ENCODE measurements around the gene STARD5. TPM values are rescaled to one million over a fixed set of nuclear protein-coding genes. Genes with fewer than 3 reads are reported as not detected.

STARD5 gene
- total and polyA plus RNA-seq, 9 of the 15 experiments (the other 6 are each of a cell fraction or from before 2014, with no cell fraction given), result 1.7 to 5.7 (median 2.2) TPM

DNA sequence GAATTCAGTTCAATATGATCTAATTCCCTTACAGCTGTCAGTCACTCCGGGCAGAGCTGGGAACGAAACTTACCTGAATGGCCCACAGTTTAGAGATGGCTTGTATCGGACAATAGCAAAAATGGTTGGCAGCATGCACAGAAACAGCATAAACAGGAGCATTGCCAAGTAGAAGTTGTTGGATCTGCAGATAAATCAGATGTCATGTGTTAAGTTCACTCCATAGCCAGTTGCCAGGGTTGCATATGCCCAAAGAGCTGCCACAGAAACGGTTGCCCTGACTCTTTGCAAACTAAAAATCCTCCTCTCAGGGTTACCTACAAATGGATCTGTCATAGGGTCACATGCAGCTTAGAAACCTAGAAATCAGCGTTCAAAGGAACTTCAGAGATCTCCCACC lies 15.4 kb upstream of the STARD5 start:
- POLR2A ChIA-PET, result interaction anchor here (1.2 kb wide), 1 partner anchor 12 kb away, joined by 5 read pairs; no protein-coding TSS in a partner anchor
- Histone ChIP-seq H2AFZ (ENCODE audit: low read depth, low read length) (no peak overlapping the region), H3K4me2 (ENCODE audit: insufficient read depth, low read length) (no peak overlapping the region), H4K20me1 (replicated peaks; ENCODE audit: control insufficient read depth, insufficient read depth, low read length) (no peaks in the 10 kb centered on the region; the same call in 1 of the 2 replicates), H3K9me1 (ENCODE audit: control insufficient read depth, insufficient read depth, low read length) (no peaks in the 10 kb centered on the region), H3K27me3 (ENCODE audit: control insufficient read depth in 2 of 2, insufficient read depth in 2 of 2, low read length in 2 of 2) (peaks cover 2 to 23% of the 10 kb centered on the region in 2 experiments; a peak in 4 of 5 replicates), H3K79me2 (ENCODE audit: control insufficient read depth, insufficient read depth, low read length) (no peaks in the 10 kb centered on the region), H3K4me1 (replicated peaks in 1 of 2; ENCODE audit: control insufficient read depth in 2 of 2, insufficient read depth in 2 of 2, low read length in 2 of 2) (no peaks in the 10 kb centered on the region), H3K9ac (ENCODE audit: insufficient read depth in 1 of 2, low read depth in 2 of 2, low read length in 2 of 2) (no peak overlapping the region), H3K4me3 (no peak overlapping the region), H3K27ac (ENCODE audit: extremely low read depth, low read depth, low read length) (no peak overlapping the region), H3K36me3 (ENCODE audit: control insufficient read depth, insufficient read depth, low read length) (no peaks in the 10 kb centered on the region), H3K9me3 (replicated peaks; ENCODE audit: control insufficient read depth, insufficient read depth, low read depth, low read length) (no peaks in the 10 kb centered on the region)
- CTCF ChIA-PET (ENCODE audit: low intra/inter-chr PET ratio), result no interaction called here
- no peak for ATAC-seq
- TF ChIP-seq ZNF584 (CRISPR knock-in tag; IDR thresholded peaks at IDR 0.05; ENCODE audit: low read depth) (no peak), U2AF2 (optimal IDR thresholded peaks at IDR 0.05; ENCODE audit: low read depth, low read length) (no peak), SMAD4 (CRISPR knock-in tag; conservative IDR thresholded peaks at IDR 0.05) (no peak), ZNF699 (CRISPR knock-in tag; IDR thresholded peaks at IDR 0.05; ENCODE audit: insufficient replicate concordance) (no peak), FOXJ2 (tag; IDR thresholded peaks at IDR 0.05) (no peak), ETS2 (tag; IDR thresholded peaks at IDR 0.05; ENCODE audit: borderline replicate concordance, poor library complexity, severe bottlenecking) (no peak)
- TF ChIP-seq, protein P1, sequence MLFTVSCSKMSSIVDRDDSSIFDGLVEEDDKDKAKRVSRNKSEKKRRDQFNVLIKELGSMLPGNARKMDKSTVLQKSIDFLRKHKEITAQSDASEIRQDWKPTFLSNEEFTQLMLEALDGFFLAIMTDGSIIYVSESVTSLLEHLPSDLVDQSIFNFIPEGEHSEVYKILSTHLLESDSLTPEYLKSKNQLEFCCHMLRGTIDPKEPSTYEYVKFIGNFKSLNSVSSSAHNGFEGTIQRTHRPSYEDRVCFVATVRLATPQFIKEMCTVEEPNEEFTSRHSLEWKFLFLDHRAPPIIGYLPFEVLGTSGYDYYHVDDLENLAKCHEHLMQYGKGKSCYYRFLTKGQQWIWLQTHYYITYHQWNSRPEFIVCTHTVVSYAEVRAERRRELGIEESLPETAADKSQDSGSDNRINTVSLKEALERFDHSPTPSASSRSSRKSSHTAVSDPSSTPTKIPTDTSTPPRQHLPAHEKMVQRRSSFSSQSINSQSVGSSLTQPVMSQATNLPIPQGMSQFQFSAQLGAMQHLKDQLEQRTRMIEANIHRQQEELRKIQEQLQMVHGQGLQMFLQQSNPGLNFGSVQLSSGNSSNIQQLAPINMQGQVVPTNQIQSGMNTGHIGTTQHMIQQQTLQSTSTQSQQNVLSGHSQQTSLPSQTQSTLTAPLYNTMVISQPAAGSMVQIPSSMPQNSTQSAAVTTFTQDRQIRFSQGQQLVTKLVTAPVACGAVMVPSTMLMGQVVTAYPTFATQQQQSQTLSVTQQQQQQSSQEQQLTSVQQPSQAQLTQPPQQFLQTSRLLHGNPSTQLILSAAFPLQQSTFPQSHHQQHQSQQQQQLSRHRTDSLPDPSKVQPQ (CRISPR knock-in tag; IDR thresholded peaks at IDR 0.05; ENCODE audit: borderline replicate concordance), result no peak
- intact Hi-C loops (cut with micrococcal nuclease), result no loop called here
- BruUV-seq (replicated peaks), result no TSS peak
- in situ Hi-C loops (cut with MboI), result no loop called here
- 8% methylated on average over 5 of the region's 5 CpGs for WGBS (ENCODE audit: insufficient coverage, low coverage, missing lambda C conversion rate)
- FAIRE-seq, result no peak
- DNase-seq (ENCODE audit: extremely low read depth in 1 of 4, low spot score in 3 of 4), result no peak
